Cardiac septum (tissue), 1 donor: ENCODE results near the gene LDLRAD4. TPM values are rescaled to one million over a fixed set of nuclear protein-coding genes. Genes with fewer than 3 reads are reported as not detected.

Experiments
- DNase-seq: peaks from one replicate; pipeline ENCODE4 v3.0.0-alpha.2; 2020; ENCODE audit warnings: low spot score
- intact Hi-C: fragments of 100-400 bp; cut with DNase I; formaldehyde crosslinking; loops from one replicate; pipeline ENCODE4 v1.14.0; 2022
- total RNA-seq: library from RNA; stranded (reverse); fragmentation: NEBNext Ultra II Directional; extraction: Animal tissue kit (Norgen Biotek cat#: 25700); gene quantifications from one replicate; pipeline ENCODE4 v1.2.1, GENCODE V29; 2021
- donor health status: DM: no; HTN: no; CAD: no.

LDLRAD4 gene
- total RNA-seq, 1 donor from 2014 or later = 23.3 TPM

- intact Hi-C loops = loop anchor here (2.0 to 5.0 kb wide), 2 partner anchors 44 to 160 kb away; no protein-coding TSS in a partner anchor
- DNase-seq = peak; percentile 53
These were observed 164.6 kb downstream of the LDLRAD4 start for GRCh38 chr18:13382954-13383827.

GRCh38 chr18:13386891-13387801, 168.6 kb downstream of the LDLRAD4 start:
- peak; percentile 67 for DNase-seq
- intact Hi-C loops = no loop called here

- intact Hi-C loops = no loop called here
- DNase-seq = peak; percentile 60
These were observed 169.4 kb downstream of the LDLRAD4 start for GRCh38 chr18:13387855-13388548.

GRCh38 chr18:13388586-13389490, 170.3 kb downstream of the LDLRAD4 start:
- intact Hi-C loops = no loop called here
- DNase-seq = peak; percentile 73

- peak; percentile 3 for DNase-seq
- intact Hi-C loops = no loop called here
These were observed 171.1 kb downstream of the LDLRAD4 start for GRCh38 chr18:13389491-13390131.

- intact Hi-C loops = no loop called here
- peak; percentile 71 for DNase-seq
These were observed 171.6 kb downstream of the LDLRAD4 start for GRCh38 chr18:13390196-13390595.

GRCh38 chr18:13390711-13391110, 172.2 kb downstream of the LDLRAD4 start:
- intact Hi-C loops = no loop called here
- DNase-seq = peak; percentile 6

- intact Hi-C loops = no loop called here
- peak; percentile 39 for DNase-seq
These were observed 173.6 kb downstream of the LDLRAD4 start for GRCh38 chr18:13392029-13392750.

- peak; percentile 33 for DNase-seq
- intact Hi-C loops = no loop called here
These were observed 174.3 kb downstream of the LDLRAD4 start for GRCh38 chr18:13392899-13393298.

- peak; percentile 27 for DNase-seq
- intact Hi-C loops = no loop called here
These were observed 174.8 kb downstream of the LDLRAD4 start for GRCh38 chr18:13393338-13393737.

- intact Hi-C loops = no loop called here
- no peak for DNase-seq
These were observed 176.2 kb downstream of the LDLRAD4 start for GRCh38 chr18:13394801-13395200.

- intact Hi-C loops = no loop called here
- no peak for DNase-seq
These were observed 177.0 kb downstream of the LDLRAD4 start for GRCh38 chr18:13395577-13395976.

GRCh38 chr18:13397504-13398163, 179.1 kb downstream of the LDLRAD4 start:
- intact Hi-C loops = no loop called here
- no peak for DNase-seq

GRCh38 chr18:13398631-13399030, 180.1 kb downstream of the LDLRAD4 start:
- intact Hi-C loops = no loop called here
- no peak for DNase-seq

- DNase-seq = no peak
- intact Hi-C loops = no loop called here
These were observed 181.0 kb downstream of the LDLRAD4 start for GRCh38 chr18:13399511-13399910.

- DNase-seq = no peak
- intact Hi-C loops = no loop called here
These were observed 182.2 kb downstream of the LDLRAD4 start for GRCh38 chr18:13400636-13401315.

- intact Hi-C loops = no loop called here
- DNase-seq = no peak
These were observed 182.8 kb downstream of the LDLRAD4 start for GRCh38 chr18:13401404-13401803.
